Ascending aorta (tissue), 2 donors: ENCODE data around the gene DGKD. TPM values are rescaled to one million over a fixed set of nuclear protein-coding genes. Genes with fewer than 3 reads are reported as not detected.

Source experiments
- DNase-seq, 2 donors: peaks; one replicate each; pipeline ENCODE4 v3.0.0-alpha.2; 2019; ENCODE audit warnings: low spot score in 2 of 2
- H3K27ac ChIP-seq, 2 donors: fragments of 200-600 bp; sonication (generic); one replicate each; pipeline ENCODE4 v1.5.1; 2016 to 2017; ENCODE audit warnings: mild to moderate bottlenecking in 1 of 2
- H3K27me3 ChIP-seq: fragments of 200-600 bp; sonication (generic); one replicate; pipeline ENCODE4 v1.5.1; 2017
- H3K36me3 ChIP-seq, 2 donors: fragments of 200-600 bp; sonication (generic); one replicate each; pipeline ENCODE4 v1.5.1; 2016
- H3K4me1 ChIP-seq, 2 donors: fragments of 200-600 bp; sonication (generic); one replicate each; pipeline ENCODE4 v1.5.1; 2016 to 2017; ENCODE audit warnings: mild to moderate bottlenecking in 1 of 2
- H3K4me3 ChIP-seq, 2 donors: fragments of 200-600 bp; sonication (generic); one replicate each; pipeline ENCODE4 v1.5.1; 2016 to 2017; ENCODE audit warnings: mild to moderate bottlenecking in 1 of 2
- H3K9me3 ChIP-seq, 2 donors: fragments of 200-600 bp; sonication (generic); one replicate each; pipeline ENCODE4 v1.5.1; 2016
- CTCF ChIP-seq, 3 experiments: fragments of 200-600 bp in 2 of 3; fragments of 450-650 bp in 1 of 3; sonication (generic) in 2 of 3; IDR thresholded peaks; one replicate each; pipeline ENCODE4 v1.5.1; 2016 to 2019; ENCODE audit warnings: antibody characterized with exemption in 3 of 3, mild to moderate bottlenecking in 1 of 3, moderate library complexity in 1 of 3
- intact Hi-C: fragments of 100-400 bp; cut with DNase I; formaldehyde crosslinking; loops from one replicate; pipeline ENCODE4 v1.15.1; 2023
- total RNA-seq: library from RNA; depleted of rRNA; stranded (reverse); fragments of >200 nt; gene quantifications from one replicate; pipeline ENCODE4 v1.1.0, GENCODE V29; 2016

The DGKD gene
- total RNA-seq, 1 donor from 2014 or later: 28.3 TPM

DNA sequence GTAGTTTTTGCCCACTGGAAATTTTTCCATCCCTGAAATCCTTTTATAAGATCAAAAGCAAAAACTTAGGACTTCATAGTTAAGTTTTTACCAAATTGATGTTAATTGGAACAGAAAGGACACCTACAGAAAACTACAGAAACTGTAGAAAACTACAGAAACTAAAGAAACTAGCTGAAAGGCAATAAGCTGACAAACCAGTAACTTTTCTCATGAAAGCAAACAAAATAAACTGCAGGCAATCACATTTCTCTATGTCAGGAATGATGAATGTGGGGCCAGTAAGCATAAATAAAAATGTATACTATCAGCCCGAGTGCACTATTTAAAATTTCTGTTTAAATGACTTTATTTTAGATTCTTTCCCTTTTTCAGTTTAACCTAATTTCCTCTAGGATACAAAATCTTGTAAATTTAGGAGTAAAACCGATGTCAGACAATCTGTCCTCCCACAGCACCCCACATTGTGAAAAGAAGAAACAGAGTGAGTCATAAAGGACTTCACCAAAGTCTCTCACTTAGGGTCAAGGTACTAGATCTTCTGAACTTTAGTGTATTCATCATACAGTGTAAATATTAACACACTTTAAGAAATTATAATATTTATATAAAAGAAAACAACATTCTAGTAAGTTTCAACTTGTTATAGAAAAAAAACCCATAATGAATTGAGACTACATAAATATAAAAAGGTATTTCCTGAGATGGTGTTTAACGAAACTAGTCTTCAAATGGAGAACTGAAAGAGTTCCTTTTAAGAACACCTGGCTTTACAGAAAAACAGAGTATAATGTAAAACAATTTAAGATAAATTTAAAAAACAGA is 165.7 kb downstream of the DGKD start:
- Histone ChIP-seq H3K4me1 (no peaks in the 10 kb centered on the region), H3K9me3 (no peaks in the 10 kb centered on the region), H3K27me3 (no peaks in the 10 kb centered on the region), H3K4me3 (no peak overlapping the region), H3K36me3 (peaks cover 29 to 68% of the 10 kb centered on the region in 2 donors), H3K27ac (no peak overlapping the region)
- intact Hi-C loops: no loop called here
- no peak for DNase-seq
- TF ChIP-seq CTCF (IDR thresholded peaks at IDR 0.05): no peak

Other genes with a start within 250 kb of the DGKD start
- 28.1 TPM for gene ATG16L1, start 102.8 kb upstream of the DGKD start, total RNA-seq
- gene SAG, start 46.7 kb upstream of the DGKD start, total RNA-seq: not detected
- 42.7 TPM for gene USP40, start 212.3 kb downstream of the DGKD start, total RNA-seq